ENCODE results near the gene MOB3A. TPM values are rescaled to one million over a fixed set of nuclear protein-coding genes. Genes with fewer than 3 reads are reported as not detected.

The MOB3A gene
- total and polyA plus RNA-seq, 2 of the 13 experiments (the other 11 are each of a cell fraction or from before 2014, with no cell fraction given): 3.5 to 17.8 TPM

DNA sequence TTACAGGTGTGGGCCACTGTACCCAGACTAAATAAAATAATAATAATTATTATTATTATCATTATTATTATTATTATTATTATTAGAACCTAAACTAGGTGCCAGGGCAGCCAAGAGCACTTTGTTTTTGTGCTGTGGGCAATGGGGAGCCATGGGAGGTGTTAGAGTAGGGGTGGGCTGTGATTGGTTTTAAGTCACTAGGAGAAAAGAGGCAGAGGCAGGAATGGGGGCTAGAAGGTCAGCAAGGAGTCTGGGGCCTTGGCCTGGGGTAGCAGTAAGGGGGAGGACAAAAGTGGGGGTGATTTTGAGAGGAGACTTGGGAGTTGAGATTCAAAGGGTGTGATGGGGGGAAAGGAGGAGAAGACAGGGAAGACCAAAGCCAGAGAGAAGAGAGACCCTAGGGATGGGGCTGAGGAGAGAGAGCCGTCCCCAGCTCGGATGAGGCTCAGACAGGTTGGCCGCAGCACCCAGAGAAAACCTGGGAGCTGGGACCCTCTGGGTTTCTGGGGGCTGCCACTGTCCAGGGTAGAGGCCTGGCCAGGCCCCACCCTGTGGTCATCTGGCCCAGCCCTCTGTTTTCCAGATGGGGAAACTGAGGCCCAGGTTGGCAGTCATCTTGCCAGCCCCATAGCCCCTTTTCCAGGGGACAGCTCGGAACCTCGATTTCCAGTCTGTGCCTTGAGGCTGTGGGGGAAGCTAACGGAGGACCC lies 62.9 kb downstream of the MOB3A start:
- 84% methylated on average over 3 of the region's 6 CpGs for WGBS (ENCODE audit: low lambda C conversion rate)
- CTCF ChIA-PET (ENCODE audit: low intra/inter-chr PET ratio, low total read pairs): no interaction called here
- ATAC-seq (no peak), DNase-seq (ENCODE audit: low spot score) (no peak), FAIRE-seq (no peak)
- Histone ChIP-seq H3K79me2 (ENCODE audit: insufficient read depth, low read length) (no peaks in the 10 kb centered on the region), H3K4me3 (replicated peaks in 1 of 3; ENCODE audit: insufficient read depth in 1 of 3, low read depth in 2 of 3, low read length in 3 of 3) (no peak overlapping the region), H3K27me3 (ENCODE audit: control insufficient read depth in 1 of 2, insufficient read depth in 2 of 2, low read length in 2 of 2) (peaks cover 0 to 9% of the 10 kb centered on the region in 2 experiments; a peak in 2 of 5 replicates), H3K9ac (ENCODE audit: insufficient read depth, low read depth, low read length) (no peak overlapping the region), H3K27ac (ENCODE audit: extremely low read length, insufficient read depth, low read length) (no peak overlapping the region), H3K4me1 (ENCODE audit: insufficient read depth, low read length) (peaks cover 14% of the 10 kb centered on the region), H3K4me2 (ENCODE audit: low read depth, low read length) (no peak overlapping the region), H2AFZ (ENCODE audit: low read length) (no peak overlapping the region), H4K20me1 (ENCODE audit: insufficient read depth, low read length) (no peaks in the 10 kb centered on the region), H3K36me3 (replicated peaks in 1 of 2; ENCODE audit: control insufficient read depth in 1 of 2, insufficient read depth in 2 of 2, low read length in 2 of 2) (no peaks in the 10 kb centered on the region), H3K9me3 (ENCODE audit: low read length) (no peaks in the 10 kb centered on the region)
- no TSS peak for BruUV-seq (replicated peaks)
- intact Hi-C loops (cut with micrococcal nuclease; ENCODE audit: unreplicated experiment) (no loop called here), in situ Hi-C loops (cut with HindIII; ENCODE audit: extremely low pct_ligation_motif_present, low pct_unique_long_range_greater_than_20kb) (no loop called here)
- POLR2A ChIA-PET: interaction anchor here (2.2 kb wide), 1 partner anchor 16 kb away, joined by 11 read pairs; no protein-coding TSS in a partner anchor
- TF ChIP-seq NFIC (IDR thresholded peaks at IDR 0.05; ENCODE audit: low read length): no peak
- no peak for TF ChIP-seq PCBP1 (IDR thresholded peaks at IDR 0.05; ENCODE audit: borderline replicate concordance, low read depth, low read length)
- TF ChIP-seq TGIF2 (CRISPR knock-in tag; IDR thresholded peaks at IDR 0.05): no peak
- TF ChIP-seq BORCS8-MEF2B (CRISPR knock-in tag; IDR thresholded peaks at IDR 0.05): no peak
- no peak for TF ChIP-seq ZNF253 (CRISPR knock-in tag; IDR thresholded peaks at IDR 0.05; ENCODE audit: borderline replicate concordance)
- no peak for TF ChIP-seq FIP1L1 (IDR thresholded peaks at IDR 0.05; ENCODE audit: borderline replicate concordance, insufficient read depth, low read depth, low read length)
- TF ChIP-seq, protein P1, sequence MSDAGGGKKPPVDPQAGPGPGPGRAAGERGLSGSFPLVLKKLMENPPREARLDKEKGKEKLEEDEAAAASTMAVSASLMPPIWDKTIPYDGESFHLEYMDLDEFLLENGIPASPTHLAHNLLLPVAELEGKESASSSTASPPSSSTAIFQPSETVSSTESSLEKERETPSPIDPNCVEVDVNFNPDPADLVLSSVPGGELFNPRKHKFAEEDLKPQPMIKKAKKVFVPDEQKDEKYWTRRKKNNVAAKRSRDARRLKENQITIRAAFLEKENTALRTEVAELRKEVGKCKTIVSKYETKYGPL (CRISPR knock-in tag; IDR thresholded peaks at IDR 0.05): no peak

Data from HepG2 (cell line).